HCT116 (cell line): ENCODE results near the gene P2RX6. TPM values are rescaled to one million over a fixed set of nuclear protein-coding genes. Genes with fewer than 3 reads are reported as not detected.

Experiments
- ATAC-seq: fragments of 200-7000 bp; cut with Tn5 transposase; 2 replicates; pipeline ENCODE4 v1.9.1; 2020; ENCODE audit warnings: mild to moderate bottlenecking, moderate library complexity
- BruUV-seq: library from RNA; stranded (reverse); fragments of 400-500 nt; replicated peaks from 2 replicates; lab custom pipeline; 2021; lab: Mats Ljungman, UMichigan
- CTCF ChIA-PET: fragments of 300-600 bp; sonication (Branson Sonifier 250); formaldehyde crosslinking; loops from one replicate; lab custom pipeline; 2021; ENCODE audit warnings: antibody characterized with exemption; lab: Charles Lee
- POLR2A ChIA-PET: fragments of 300-600, 350-600 bp; sonication (Branson Sonifier 250); formaldehyde crosslinking; loops from one replicate; lab custom pipeline; 2021; ENCODE audit warnings: antibody characterized with exemption; lab: Charles Lee
- RAD21 ChIA-PET, 2 experiments: fragments of 300-600 bp; sonication (Branson Sonifier 250); formaldehyde crosslinking; loops; one replicate each; lab custom pipeline; 2023; ENCODE audit warnings: low total read pairs in 2 of 2; ENCODE audit not compliant: uncharacterized antibody in 2 of 2, unreplicated experiment in 2 of 2, low non-redundant PET in 1 of 2; lab: Charles Lee
- DNase-seq: peaks from one replicate; pipeline ENCODE4 v3.0.0-alpha.2; 2010; ENCODE audit warnings: low read depth, low spot score
- H2AFZ ChIP-seq: fragments of 200-600 bp; shearing (Covaris generic), sonication (generic); 2 replicates; pipeline ENCODE4 v1.6.1; 2017; ENCODE audit warnings: low read depth, mixed run types, mixed read lengths, antibody characterized with exemption, low read length; ENCODE audit not compliant: poor library complexity, severe bottlenecking
- H3K27ac ChIP-seq: 2 replicates; pipeline ENCODE4 v1.5.1; 2012; ENCODE audit warnings: low read depth, low read length
- H3K27me3 ChIP-seq: fragments of 200-600 bp; sonication (generic); 2 replicates; pipeline ENCODE4 v1.6.1; 2016; ENCODE audit warnings: mixed run types, low read length, mixed read lengths; ENCODE audit not compliant: insufficient read depth
- H3K36me3 ChIP-seq, 2 experiments: fragments of 200-500 bp in 1 of 2; fragments of 200-600 bp in 1 of 2; sonication (Bioruptor generic) in 1 of 2; sonication (generic) in 1 of 2; 2 replicates each; pipeline versions ENCODE4 v1.5.1 to v1.6.1; 2014 to 2016; ENCODE audit warnings: low read length in 2 of 2, inconsistent platforms in 1 of 2, mixed read lengths in 1 of 2, mixed run types in 1 of 2; ENCODE audit not compliant: insufficient read depth in 2 of 2, control insufficient read depth in 1 of 2
- H3K4me1 ChIP-seq, 2 experiments: fragments of 200-600 bp in 1 of 2; sonication (generic) in 1 of 2; 2 replicates each; pipeline versions ENCODE4 v1.5.1 to v1.6.1; 2012 to 2017; ENCODE audit warnings: low read length in 2 of 2, inconsistent platforms in 1 of 2, mild to moderate bottlenecking in 1 of 2, mixed read lengths in 1 of 2, mixed run types in 1 of 2, moderate library complexity in 1 of 2; ENCODE audit not compliant: insufficient read depth in 2 of 2, control insufficient read depth in 1 of 2
- H3K4me2 ChIP-seq: fragments of 200-600 bp; sonication (generic); 2 replicates; pipeline ENCODE4 v1.6.1; 2017; ENCODE audit warnings: mixed run types, low read length, mixed read lengths
- H3K4me3 ChIP-seq, 2 experiments: fragments of 200-600 bp in 1 of 2; sonication (generic) in 1 of 2; replicated peaks in 1 of 2; 2 replicates each; pipeline ENCODE4 v1.5.1; 2011 to 2016; ENCODE audit warnings: low read length in 2 of 2, control low read depth in 1 of 2, low read depth in 1 of 2, mild to moderate bottlenecking in 1 of 2, mixed read lengths in 1 of 2, mixed run types in 1 of 2
- H3K79me2 ChIP-seq: fragments of 200-600 bp; sonication (generic); 2 replicates; pipeline ENCODE4 v1.6.1; 2017; ENCODE audit warnings: mild to moderate bottlenecking, mixed run types, low read length, moderate library complexity, mixed read lengths; ENCODE audit not compliant: insufficient read depth
- H3K9ac ChIP-seq: fragments of 200-600 bp; sonication (generic); 2 replicates; pipeline ENCODE4 v1.6.1; 2016; ENCODE audit warnings: low read length, mixed read lengths
- H3K9me2 ChIP-seq: fragments of 200-600 bp; sonication (generic), shearing (Covaris generic); 2 replicates; pipeline ENCODE4 v1.6.1; 2017; ENCODE audit warnings: mixed run types, mild to moderate bottlenecking, moderate library complexity; ENCODE audit not compliant: insufficient read depth
- H3K9me3 ChIP-seq, 2 experiments: fragments of 200-500 bp in 1 of 2; fragments of 200-600 bp in 1 of 2; sonication (Bioruptor generic) in 1 of 2; sonication (generic) in 1 of 2; 2 replicates each; pipeline ENCODE4 v1.6.1; 2014 to 2017; ENCODE audit warnings: low read length in 2 of 2, mixed read lengths in 2 of 2, inconsistent platforms in 1 of 2, low read depth in 1 of 2, mild to moderate bottlenecking in 1 of 2, mixed run types in 1 of 2, moderate library complexity in 1 of 2; ENCODE audit not compliant: control insufficient read depth in 1 of 2, insufficient read depth in 1 of 2
- H4K20me1 ChIP-seq: fragments of 200-600 bp; sonication (generic), shearing (Covaris generic); 2 replicates; pipeline ENCODE4 v1.6.1; 2017; ENCODE audit warnings: mixed run types, mild to moderate bottlenecking, moderate library complexity; ENCODE audit not compliant: insufficient read depth
- CBX3 ChIP-seq: IDR thresholded peaks from 2 replicates; pipeline ENCODE4 v1.6.1; 2012; ENCODE audit warnings: low read depth
- CEBPB ChIP-seq: IDR thresholded peaks from 2 replicates; pipeline ENCODE4 v1.6.1; 2012; ENCODE audit warnings: low read depth
- CTCF ChIP-seq, 3 experiments: fragments of 200-600 bp in 1 of 3; sonication (generic) in 1 of 3; IDR thresholded peaks in 2 of 3; conservative IDR thresholded peaks in 1 of 3; 2 replicates each; pipeline ENCODE4 v1.5.1; 2012 to 2017; ENCODE audit warnings: low read depth in 2 of 3, low read length in 2 of 3, antibody characterized with exemption in 1 of 3, borderline replicate concordance in 1 of 3, control low read depth in 1 of 3, mild to moderate bottlenecking in 1 of 3, mixed read lengths in 1 of 3, mixed run types in 1 of 3, moderate library complexity in 1 of 3; ENCODE audit not compliant: insufficient read depth in 1 of 3
- EGR1 ChIP-seq: IDR thresholded peaks from 2 replicates; pipeline ENCODE4 v1.6.1; 2012; ENCODE audit warnings: low read depth
- ELF1 ChIP-seq: IDR thresholded peaks from 2 replicates; pipeline ENCODE4 v1.6.1; 2012; ENCODE audit warnings: low read depth, borderline replicate concordance
- EZH2 ChIP-seq: fragments of 200-600 bp; sonication (generic); IDR thresholded peaks from 2 replicates; pipeline ENCODE4 v1.6.1; 2017; ENCODE audit warnings: antibody characterized with exemption, mixed run types
- EZH2phosphoT487 ChIP-seq: fragments of 200-600 bp; IDR thresholded peaks from 2 replicates; pipeline ENCODE4 v1.6.1; 2018; ENCODE audit warnings: antibody characterized with exemption, borderline replicate concordance
- FOSL1 ChIP-seq: IDR thresholded peaks from 2 replicates; pipeline ENCODE4 v1.6.1; 2012; ENCODE audit warnings: low read depth
- JUND ChIP-seq: IDR thresholded peaks from 2 replicates; pipeline ENCODE4 v1.6.1; 2012
- MAX ChIP-seq: IDR thresholded peaks from 2 replicates; pipeline ENCODE4 v1.6.1; 2012
- RAD21 ChIP-seq: IDR thresholded peaks from 2 replicates; pipeline ENCODE4 v1.6.1; 2012; ENCODE audit warnings: low read depth, mild to moderate bottlenecking
- REST ChIP-seq: IDR thresholded peaks from 2 replicates; pipeline ENCODE4 v1.6.1; 2012; ENCODE audit warnings: low read depth
- SP1 ChIP-seq: IDR thresholded peaks from 2 replicates; pipeline ENCODE4 v1.6.1; 2012; ENCODE audit warnings: low read depth
- SRF ChIP-seq: IDR thresholded peaks from 2 replicates; pipeline ENCODE4 v1.6.1; 2012; ENCODE audit warnings: low read depth
- TCF7L2 ChIP-seq: IDR thresholded peaks from 2 replicates; pipeline ENCODE4 v1.7.0; 2011; ENCODE audit warnings: borderline replicate concordance, inconsistent platforms; ENCODE audit not compliant: insufficient read depth, insufficient read length; ENCODE audit errors: extremely low read depth
- YY1 ChIP-seq: IDR thresholded peaks from 2 replicates; pipeline ENCODE4 v1.6.1; 2011; ENCODE audit warnings: low read length, low read depth, moderate library complexity, mild to moderate bottlenecking; ENCODE audit not compliant: insufficient replicate concordance; ENCODE audit errors: extremely low read depth
- ZFX ChIP-seq: fragments of 450-650 bp; IDR thresholded peaks from 2 replicates; pipeline ENCODE4 v1.6.1; 2017
- ZNF274 ChIP-seq: fragments of 200-500 bp; sonication (Bioruptor generic); IDR thresholded peaks from 2 replicates; pipeline ENCODE4 v1.6.1; 2014; ENCODE audit warnings: mild to moderate bottlenecking, low read depth, low read length, inconsistent platforms
- intact Hi-C: fragments of 100-400 bp; cut with micrococcal nuclease; formaldehyde crosslinking; loops from 2 replicates; pipeline ENCODE4 v1.10.0; 2022
- total RNA-seq: library from RNA; stranded (reverse); gene quantifications from one replicate; pipeline ENCODE4 v1.2.1, GENCODE V29; 2021; ENCODE audit not compliant: unreplicated experiment
- TF ChIP-seq, protein P1 (sequence below): IDR thresholded peaks from 2 replicates; pipeline ENCODE4 v1.6.1; 2012

The P2RX6 gene
- total RNA-seq, 1 experiment from 2014 or later, result 0.20 TPM

DNA sequence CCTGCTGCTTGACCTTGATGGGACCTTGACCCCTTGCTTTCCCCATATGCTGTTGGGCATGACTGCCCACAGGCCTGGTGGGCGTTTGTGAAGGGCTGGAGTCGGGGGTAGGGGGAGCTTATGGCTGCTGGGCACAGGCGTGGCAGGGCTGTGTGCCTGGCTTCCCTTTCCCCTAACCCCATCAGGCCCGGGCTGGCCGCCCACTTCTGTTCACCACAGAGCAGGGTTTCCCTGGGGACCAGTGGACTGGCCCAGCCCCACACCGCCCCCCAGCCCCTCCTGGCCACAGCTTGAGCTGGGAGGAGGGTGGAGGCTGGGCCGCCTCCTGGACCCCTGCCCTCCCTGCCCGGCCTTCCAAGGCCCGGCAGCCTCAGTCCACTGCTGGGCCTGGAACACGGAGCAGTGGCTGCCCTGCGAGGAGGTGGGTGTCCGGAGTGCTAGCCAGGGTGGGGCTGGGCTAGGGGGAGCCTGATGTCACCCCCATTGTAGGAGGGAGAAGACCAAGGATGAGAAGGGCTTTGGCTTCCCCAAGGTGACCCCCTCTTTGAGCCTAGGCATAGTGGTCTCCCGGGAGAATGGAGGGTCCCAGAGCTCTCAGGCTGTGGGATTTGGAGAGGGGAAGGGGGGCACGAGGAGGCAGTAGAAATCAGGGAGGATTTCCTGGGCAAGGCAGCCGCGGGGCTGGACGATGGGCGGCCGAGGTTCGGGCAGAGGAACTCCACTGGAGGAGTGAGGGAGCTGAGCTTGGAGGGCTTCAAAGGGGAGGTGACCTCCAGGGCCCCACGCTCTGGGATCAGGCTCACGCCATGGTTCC lies 47.9 kb upstream of the P2RX6 start, which contains the start of gene AIFM3:
Gene AIFM3, plus strand, starts transcription at position 373 of the 814 bp plus-strand sequence. CDS start 690 bp downstream, outside the sequence.
- no TSS peak for BruUV-seq
- no peaks in the 10 kb centered on the region for H3K27me3 ChIP-seq
- H3K27ac ChIP-seq, result no peak within 1 kb of the TSS
- DNase-seq (no peak), ATAC-seq (no peak)
- ChIA-PET POLR2A (no interaction called here), CTCF (no interaction called here), RAD21 (no interaction called here)
- H3K9ac ChIP-seq, result no peak within 1 kb of the TSS
- H4K20me1 ChIP-seq, result no peaks in the 10 kb centered on the region
- H2AFZ ChIP-seq, result no peak within 1 kb of the TSS
- H3K9me2 ChIP-seq, result no peaks in the 10 kb centered on the region
- H3K9me3 ChIP-seq, result no peaks in the 10 kb centered on the region
- no peak within 1 kb of the TSS for H3K4me2 ChIP-seq
- no peaks in the 10 kb centered on the region for H3K79me2 ChIP-seq
- H3K4me1 ChIP-seq, result no peaks in the 10 kb centered on the region
- TF ChIP-seq JUND (no peak), CTCF (IDR thresholded peaks at IDR 0.05 in 2 of 3, conservative IDR thresholded peaks at IDR 0.05 in 1 of 3; ENCODE audit: borderline replicate concordance in 1 of 3, insufficient read depth in 1 of 3, low read depth in 2 of 3, low read length in 2 of 3) (no peak), YY1 (no peak), REST (no peak), CBX3 (no peak), EZH2 (no peak), ZNF274 (no peak), RAD21 (no peak), ELF1 (no peak), ZFX (no peak), SRF (no peak), EGR1 (no peak), TCF7L2 (no peak), SP1 (no peak), MAX (no peak), EZH2phosphoT487 (no peak), FOSL1 (no peak), CEBPB (no peak)
- TF ChIP-seq, protein P1, sequence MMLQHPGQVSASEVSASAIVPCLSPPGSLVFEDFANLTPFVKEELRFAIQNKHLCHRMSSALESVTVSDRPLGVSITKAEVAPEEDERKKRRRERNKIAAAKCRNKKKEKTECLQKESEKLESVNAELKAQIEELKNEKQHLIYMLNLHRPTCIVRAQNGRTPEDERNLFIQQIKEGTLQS, result no peak
- H3K4me3 ChIP-seq, result no peak within 1 kb of the TSS
- no peaks in the 10 kb centered on the region for H3K36me3 ChIP-seq
- intact Hi-C loops, result no loop called here
